Measurements from ENCODE around the gene PKNOX2.

PKNOX2 gene

DNA sequence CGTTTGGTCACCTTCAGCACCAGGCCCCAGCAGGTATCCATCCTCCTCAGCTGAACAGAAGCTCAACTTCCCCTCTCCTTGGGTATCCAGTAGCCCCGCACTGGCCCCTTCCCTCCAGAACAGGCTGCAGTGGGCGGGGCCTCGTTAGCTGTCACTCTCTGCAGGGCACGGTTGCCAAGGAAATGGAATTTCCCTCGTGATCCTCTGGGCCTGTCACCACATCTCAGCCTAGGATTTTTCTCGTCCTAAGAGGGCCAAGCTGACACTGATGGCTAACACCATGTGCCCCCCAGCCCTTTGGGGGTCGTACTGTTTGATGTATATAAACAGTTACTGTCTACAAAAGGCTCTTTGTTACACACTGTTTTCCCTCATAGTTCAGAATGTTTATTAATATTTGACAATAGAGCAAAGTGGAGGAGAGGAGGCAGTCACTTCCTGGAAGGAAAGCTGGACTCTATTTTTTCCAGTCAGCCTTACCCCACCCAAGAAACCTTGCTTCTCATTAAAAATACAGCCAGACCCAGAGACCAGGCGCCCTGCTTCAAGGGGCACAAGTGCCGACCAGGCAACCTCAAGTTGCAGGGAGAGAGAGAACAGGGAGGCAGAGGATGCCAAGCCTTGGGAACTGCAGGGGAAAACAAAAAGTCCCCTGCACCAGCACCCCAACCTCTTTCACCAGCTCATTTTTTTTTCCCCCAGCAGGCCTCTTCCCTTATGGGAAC lies 287.0 kb downstream of the PKNOX2 start:
- peak; percentile 36 for DNase-seq
- H3K27me3 Mint-ChIP-seq: no peaks in the 10 kb centered on the region
- no peak overlapping the region for H3K27ac Mint-ChIP-seq
- H3K9me3 Mint-ChIP-seq: no peaks in the 10 kb centered on the region
- H3K4me3 Mint-ChIP-seq: no peak overlapping the region
- H3K36me3 Mint-ChIP-seq (ENCODE audit: low read depth): no peaks in the 10 kb centered on the region
- H3K4me1 Mint-ChIP-seq (ENCODE audit: low read depth): peaks cover 10% of the 10 kb centered on the region

DNA sequence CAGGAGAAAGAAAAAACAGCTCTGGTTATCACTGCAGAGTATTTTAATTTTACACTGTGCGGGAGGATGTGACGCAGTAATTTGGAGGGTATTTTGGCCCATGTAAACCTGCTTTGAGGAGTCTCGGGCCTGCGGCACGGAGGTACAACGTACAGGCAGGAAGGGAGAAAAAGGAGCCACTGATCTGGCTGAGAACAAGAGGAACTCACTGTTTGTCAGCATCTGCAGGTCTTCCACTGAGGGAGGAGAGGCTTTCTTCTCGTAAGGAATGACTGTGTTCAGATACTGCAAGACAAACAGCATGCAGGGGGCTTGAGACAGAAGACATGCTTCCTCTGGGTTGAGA lies 287.5 kb downstream of the PKNOX2 start:
- no peaks in the 10 kb centered on the region for H3K27me3 Mint-ChIP-seq
- DNase-seq: no peak
- H3K4me1 Mint-ChIP-seq (ENCODE audit: low read depth): peaks cover 10% of the 10 kb centered on the region
- no peaks in the 10 kb centered on the region for H3K36me3 Mint-ChIP-seq (ENCODE audit: low read depth)
- no peak overlapping the region for H3K4me3 Mint-ChIP-seq
- no peaks in the 10 kb centered on the region for H3K9me3 Mint-ChIP-seq
- H3K27ac Mint-ChIP-seq: no peak overlapping the region

DNA sequence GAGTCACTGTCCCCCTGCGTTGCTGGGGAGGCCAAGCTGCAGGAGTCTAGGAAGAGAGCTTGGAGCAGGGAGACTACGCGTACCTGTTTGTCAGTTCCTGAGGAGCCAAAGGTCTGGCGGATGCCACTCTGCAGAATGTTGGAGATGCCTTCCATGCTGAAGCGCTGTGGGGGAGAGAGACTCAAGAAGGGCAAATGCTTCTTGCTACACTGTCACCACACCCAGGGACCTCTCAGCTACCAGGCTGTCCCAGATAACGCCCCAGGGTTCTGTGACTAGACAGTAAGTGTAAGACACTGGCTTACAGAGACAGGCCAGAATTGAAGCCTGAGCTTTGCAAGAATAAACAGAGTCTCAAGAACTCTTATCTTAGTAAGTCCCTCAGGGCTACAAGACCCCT lies 289.5 kb downstream of the PKNOX2 start:
- Mint-ChIP-seq H3K9me3 (no peaks in the 10 kb centered on the region), H3K27ac (no peak overlapping the region), H3K4me3 (no peak overlapping the region), H3K4me1 (ENCODE audit: low read depth) (peaks cover 10% of the 10 kb centered on the region), H3K27me3 (no peaks in the 10 kb centered on the region), H3K36me3 (ENCODE audit: low read depth) (no peaks in the 10 kb centered on the region)
- no peak for DNase-seq

DNA sequence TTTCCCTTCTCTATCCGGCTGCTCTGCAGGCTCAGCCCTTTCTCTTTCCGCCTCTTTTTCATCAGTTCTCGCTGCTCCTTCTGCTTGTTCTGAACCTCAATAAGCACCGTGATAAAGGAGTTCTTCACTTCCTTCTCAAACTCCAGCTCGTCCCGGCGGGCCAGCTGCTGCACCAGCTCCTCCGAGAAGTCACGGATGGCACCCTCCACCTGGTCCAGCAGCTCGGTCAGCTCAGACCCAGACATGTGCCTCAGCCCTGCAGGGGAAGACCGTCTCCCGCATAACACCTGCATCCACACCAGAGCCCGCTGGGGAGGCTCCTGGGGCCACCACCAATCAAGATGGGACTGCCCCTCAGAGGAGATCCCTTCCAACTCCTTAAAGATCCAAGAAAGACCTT lies 291.3 kb downstream of the PKNOX2 start:
- Mint-ChIP-seq H3K36me3 (ENCODE audit: low read depth) (no peaks in the 10 kb centered on the region), H3K4me1 (ENCODE audit: low read depth) (peaks cover 10% of the 10 kb centered on the region), H3K4me3 (no peak overlapping the region), H3K27me3 (no peaks in the 10 kb centered on the region), H3K9me3 (no peaks in the 10 kb centered on the region), H3K27ac (no peak overlapping the region)
- no peak for DNase-seq

DNA sequence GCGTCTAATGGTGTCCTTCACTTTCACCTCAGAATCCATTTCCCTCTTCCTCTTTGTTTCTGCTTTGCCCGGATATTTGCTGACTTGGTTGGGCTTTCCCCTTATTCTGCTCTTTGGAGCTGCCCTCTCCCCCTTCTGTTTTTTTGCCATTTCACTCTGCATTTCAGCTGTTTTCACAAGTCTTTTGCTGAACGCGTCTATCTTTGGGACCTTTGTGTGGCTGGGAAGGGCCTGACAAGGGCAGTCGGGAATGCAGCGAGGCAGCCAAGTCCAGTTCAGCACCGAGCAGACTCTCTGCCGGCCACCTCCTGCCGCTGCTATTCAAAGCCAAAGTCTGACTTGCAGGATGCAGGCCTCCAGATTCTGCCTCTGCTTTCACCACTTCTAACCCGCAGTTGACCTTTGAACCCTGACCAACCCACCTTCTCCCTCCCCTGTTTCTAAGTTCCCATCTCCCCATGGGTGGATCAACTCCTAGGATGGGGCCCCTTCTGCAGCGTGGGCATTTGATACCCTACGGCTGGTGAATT lies 293.3 kb downstream of the PKNOX2 start:
- no peaks in the 10 kb centered on the region for H3K36me3 Mint-ChIP-seq (ENCODE audit: low read depth)
- no peaks in the 10 kb centered on the region for H3K4me1 Mint-ChIP-seq (ENCODE audit: low read depth)
- no peak overlapping the region for H3K27ac Mint-ChIP-seq
- H3K27me3 Mint-ChIP-seq: no peaks in the 10 kb centered on the region
- no peak overlapping the region for H3K4me3 Mint-ChIP-seq
- no peak for DNase-seq
- H3K9me3 Mint-ChIP-seq: no peaks in the 10 kb centered on the region

DNA sequence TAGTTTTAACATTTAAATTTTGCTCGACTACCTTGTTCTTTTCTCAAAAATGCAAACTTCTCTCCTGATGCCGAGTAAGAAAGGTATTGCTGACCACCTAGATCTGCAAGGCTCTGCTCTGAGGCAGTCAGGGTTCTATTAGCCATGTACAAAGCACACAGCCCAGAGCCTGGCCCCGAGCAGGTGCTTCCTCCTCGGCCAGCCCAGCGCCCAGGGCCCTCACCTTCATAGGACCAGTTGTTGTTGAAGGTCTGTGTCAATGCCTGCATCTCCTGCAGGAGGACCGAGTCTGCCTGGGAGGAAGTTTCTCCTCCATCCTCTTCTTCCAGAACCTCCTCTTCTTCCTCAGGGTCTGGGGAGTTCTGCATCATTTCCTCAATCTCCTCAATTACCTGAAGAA lies 295.7 kb downstream of the PKNOX2 start:
- H3K27me3 Mint-ChIP-seq: peaks cover 13% of the 10 kb centered on the region
- no peaks in the 10 kb centered on the region for H3K36me3 Mint-ChIP-seq (ENCODE audit: low read depth)
- H3K9me3 Mint-ChIP-seq: no peaks in the 10 kb centered on the region
- H3K27ac Mint-ChIP-seq: no peak overlapping the region
- no peak overlapping the region for H3K4me3 Mint-ChIP-seq
- no peaks in the 10 kb centered on the region for H3K4me1 Mint-ChIP-seq (ENCODE audit: low read depth)
- DNase-seq: no peak

DNA sequence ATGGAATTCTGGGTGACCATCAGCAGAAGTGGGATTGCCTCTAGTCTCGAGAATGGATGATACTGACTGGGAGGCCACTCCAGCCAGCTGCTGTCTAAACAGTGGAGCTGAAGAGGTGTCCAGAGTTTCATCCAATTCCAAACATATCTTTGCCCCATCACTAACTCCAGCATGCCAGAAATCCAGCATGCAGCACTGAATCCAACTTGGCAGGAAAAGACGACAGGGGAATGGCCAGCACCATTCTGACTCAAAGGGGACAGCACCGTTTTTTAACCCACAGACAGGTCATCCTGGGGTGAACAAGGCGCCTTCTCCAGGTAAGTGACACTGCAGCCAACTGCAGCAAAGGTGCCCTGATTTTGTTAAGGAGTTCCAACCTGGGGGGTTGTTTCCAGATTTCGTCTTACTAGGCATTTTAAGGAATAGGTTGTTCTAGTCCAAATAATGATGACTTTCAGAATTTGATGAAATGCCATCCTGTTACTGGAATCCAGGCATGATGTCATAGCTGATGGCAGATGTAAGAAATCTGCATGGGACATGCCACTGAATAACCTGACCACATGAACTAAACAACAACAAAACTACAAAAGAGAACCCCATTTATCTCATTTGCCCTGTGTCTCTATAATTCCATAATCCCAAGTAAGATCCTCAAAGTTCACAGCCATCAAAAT lies 299.2 kb downstream of the PKNOX2 start:
- Mint-ChIP-seq H3K4me1 (ENCODE audit: low read depth) (no peaks in the 10 kb centered on the region), H3K27ac (no peak overlapping the region), H3K27me3 (peaks cover 16% of the 10 kb centered on the region), H3K36me3 (ENCODE audit: low read depth) (no peaks in the 10 kb centered on the region), H3K9me3 (no peaks in the 10 kb centered on the region), H3K4me3 (no peak overlapping the region)
- DNase-seq: no peak

DNA sequence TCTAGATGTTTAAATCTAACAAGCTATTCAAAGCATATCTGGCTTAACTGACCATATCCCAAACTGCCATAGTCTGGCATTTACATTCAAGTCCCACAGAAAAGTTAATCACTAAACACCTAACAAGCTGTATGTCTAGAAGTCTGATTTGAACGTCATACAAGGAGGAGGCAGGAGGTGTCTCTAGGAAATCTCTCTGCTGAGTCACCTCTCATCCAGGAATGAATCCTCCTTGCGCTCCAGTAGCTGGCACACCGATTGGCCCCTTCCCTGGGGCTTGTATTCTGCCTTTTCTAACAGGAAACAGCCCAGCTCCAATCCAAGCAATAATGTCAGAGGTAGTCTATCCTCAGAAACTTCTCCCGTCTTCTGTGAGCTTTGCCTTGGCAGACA lies 299.7 kb downstream of the PKNOX2 start:
- Mint-ChIP-seq H3K4me1 (ENCODE audit: low read depth) (no peaks in the 10 kb centered on the region), H3K36me3 (ENCODE audit: low read depth) (no peaks in the 10 kb centered on the region), H3K27ac (no peak overlapping the region), H3K4me3 (no peak overlapping the region), H3K9me3 (no peaks in the 10 kb centered on the region), H3K27me3 (peaks cover 16% of the 10 kb centered on the region)
- DNase-seq: no peak

DNA sequence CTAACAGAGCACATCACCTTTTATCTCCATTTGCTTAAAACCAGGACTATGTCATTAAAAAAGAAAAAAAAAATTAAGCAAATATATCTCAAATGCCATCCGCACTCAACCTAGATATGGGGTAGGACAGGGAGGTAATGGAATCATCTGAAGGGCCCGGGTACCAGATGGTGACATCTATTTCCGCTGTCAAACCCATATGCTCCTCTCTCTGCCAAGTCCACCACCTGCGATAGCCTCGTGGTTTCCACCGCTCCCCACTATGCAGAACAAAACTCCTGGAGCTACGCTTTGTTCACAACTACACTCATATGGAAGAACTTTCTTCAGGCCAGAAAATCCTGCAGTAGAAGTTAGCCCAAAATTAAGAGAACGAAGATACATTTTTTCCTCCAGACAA lies 300.1 kb downstream of the PKNOX2 start:
- no peak overlapping the region for H3K4me3 Mint-ChIP-seq
- no peaks in the 10 kb centered on the region for H3K9me3 Mint-ChIP-seq
- H3K27me3 Mint-ChIP-seq: peaks cover 16% of the 10 kb centered on the region
- no peaks in the 10 kb centered on the region for H3K36me3 Mint-ChIP-seq (ENCODE audit: low read depth)
- no peak overlapping the region for H3K27ac Mint-ChIP-seq
- no peaks in the 10 kb centered on the region for H3K4me1 Mint-ChIP-seq (ENCODE audit: low read depth)
- DNase-seq: no peak

DNA sequence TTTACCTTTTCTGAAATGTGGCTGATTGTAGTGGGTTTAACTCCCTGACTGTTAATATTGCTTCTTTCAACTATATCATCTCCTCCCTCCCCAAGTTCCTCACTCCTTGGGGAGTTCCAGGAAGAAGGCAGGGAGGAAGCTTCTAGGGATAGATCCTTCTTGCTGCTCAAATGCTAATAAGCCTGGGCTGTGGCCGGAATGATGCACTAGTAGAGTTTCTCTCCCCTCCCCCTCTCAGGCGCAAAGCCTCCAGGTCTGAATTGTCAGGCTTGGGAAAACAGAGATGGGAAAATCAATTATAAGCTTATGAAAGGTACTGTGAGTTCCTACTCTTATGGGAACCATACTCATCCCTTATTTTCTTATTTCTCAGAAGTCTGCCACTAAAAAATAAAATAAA lies 300.7 kb downstream of the PKNOX2 start:
- H3K4me1 Mint-ChIP-seq (ENCODE audit: low read depth): no peaks in the 10 kb centered on the region
- DNase-seq: no peak
- H3K4me3 Mint-ChIP-seq: no peak overlapping the region
- no peak overlapping the region for H3K27ac Mint-ChIP-seq
- H3K27me3 Mint-ChIP-seq: peaks cover 20% of the 10 kb centered on the region
- H3K36me3 Mint-ChIP-seq (ENCODE audit: low read depth): no peaks in the 10 kb centered on the region
- no peaks in the 10 kb centered on the region for H3K9me3 Mint-ChIP-seq

DNA sequence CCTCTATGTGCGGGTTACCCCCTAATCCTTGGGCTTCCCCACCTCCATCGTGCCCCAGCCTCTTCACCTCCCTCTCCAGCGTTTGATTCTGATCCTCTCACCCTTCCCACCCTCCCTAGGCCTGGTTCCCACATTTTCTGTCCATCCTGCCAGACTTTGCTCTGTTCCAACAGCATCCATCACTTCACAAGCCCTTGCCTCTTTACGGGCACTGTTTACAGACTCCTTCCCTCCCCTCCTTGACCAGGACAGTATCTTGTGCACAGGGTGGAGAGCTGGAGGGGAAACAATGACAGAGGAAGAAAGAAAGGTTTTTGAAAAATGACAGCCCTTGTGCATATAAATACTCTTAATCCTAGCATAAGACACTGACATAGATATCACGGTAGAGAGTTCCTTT lies 301.1 kb downstream of the PKNOX2 start:
- peaks cover 20% of the 10 kb centered on the region for H3K27me3 Mint-ChIP-seq
- DNase-seq: no peak
- H3K9me3 Mint-ChIP-seq: no peaks in the 10 kb centered on the region
- H3K4me1 Mint-ChIP-seq (ENCODE audit: low read depth): no peaks in the 10 kb centered on the region
- no peaks in the 10 kb centered on the region for H3K36me3 Mint-ChIP-seq (ENCODE audit: low read depth)
- no peak overlapping the region for H3K4me3 Mint-ChIP-seq
- no peak overlapping the region for H3K27ac Mint-ChIP-seq

DNA sequence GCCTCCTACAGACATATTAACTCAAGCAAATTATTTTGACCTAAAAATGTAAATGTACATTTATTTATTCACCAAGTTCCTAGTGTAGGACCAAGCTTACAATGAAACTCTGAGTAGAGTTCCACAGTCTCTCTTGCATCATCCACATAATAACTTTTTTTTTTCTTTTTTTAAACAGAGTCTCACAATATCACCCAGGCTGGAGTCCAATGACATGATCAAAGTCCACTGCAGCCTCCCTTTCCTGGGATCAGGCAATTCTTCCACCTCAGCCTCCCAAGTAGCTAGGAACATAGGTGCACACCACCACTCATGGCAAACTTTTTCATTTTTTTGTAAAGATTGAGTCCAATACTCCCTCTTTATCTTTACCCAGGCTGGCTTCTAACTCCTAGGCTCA lies 303.5 kb downstream of the PKNOX2 start:
- Mint-ChIP-seq H3K36me3 (ENCODE audit: low read depth) (no peaks in the 10 kb centered on the region), H3K4me1 (ENCODE audit: low read depth) (no peaks in the 10 kb centered on the region), H3K4me3 (no peak overlapping the region), H3K27me3 (peaks cover 20% of the 10 kb centered on the region), H3K27ac (no peak overlapping the region), H3K9me3 (no peaks in the 10 kb centered on the region)
- no peak for DNase-seq

DNA sequence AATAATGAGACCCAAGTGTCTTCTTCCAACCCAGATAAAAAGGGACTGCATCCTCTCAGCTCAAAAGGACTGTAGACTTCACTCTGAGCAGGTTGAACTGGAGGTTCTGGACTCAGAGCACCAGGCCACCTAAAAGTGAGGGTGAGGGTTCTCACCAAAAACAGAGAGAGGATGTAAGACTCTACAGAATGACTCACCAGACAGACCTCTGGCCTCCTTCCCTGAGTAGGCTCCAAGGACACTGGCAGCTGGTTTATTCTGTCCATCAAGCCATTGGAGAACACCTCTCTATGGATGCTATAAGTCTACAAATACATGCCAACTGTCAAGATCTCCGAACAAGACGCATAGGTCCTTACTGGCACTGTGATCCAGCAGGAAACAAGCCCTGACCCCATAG lies 304.3 kb downstream of the PKNOX2 start:
- Mint-ChIP-seq H3K27me3 (peaks cover 14% of the 10 kb centered on the region), H3K4me3 (no peak overlapping the region), H3K4me1 (ENCODE audit: low read depth) (no peaks in the 10 kb centered on the region), H3K27ac (no peak overlapping the region), H3K9me3 (no peaks in the 10 kb centered on the region), H3K36me3 (ENCODE audit: low read depth) (no peaks in the 10 kb centered on the region)
- no peak for DNase-seq

DNA sequence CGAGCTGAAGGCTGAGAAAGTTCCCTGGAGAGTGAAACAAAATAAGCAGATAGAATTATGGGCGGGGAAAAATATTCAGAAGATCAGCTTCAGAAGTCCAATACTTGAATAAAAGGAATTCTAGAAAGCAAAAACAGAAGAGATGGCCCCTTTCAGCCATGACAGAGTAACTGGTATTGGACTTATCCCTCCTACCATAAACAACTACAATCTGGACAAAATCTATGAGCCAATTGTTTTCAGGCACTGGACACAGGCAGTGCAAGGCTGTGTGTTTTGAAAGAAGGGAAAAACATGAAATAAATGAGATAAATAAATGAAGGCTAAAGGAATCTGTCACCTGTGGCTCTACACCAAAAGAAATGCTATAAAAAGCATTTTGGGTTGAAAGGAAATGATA lies 305.8 kb downstream of the PKNOX2 start:
- H3K36me3 Mint-ChIP-seq (ENCODE audit: low read depth): no peaks in the 10 kb centered on the region
- DNase-seq: no peak
- H3K4me3 Mint-ChIP-seq: no peak overlapping the region
- H3K27ac Mint-ChIP-seq: no peak overlapping the region
- no peaks in the 10 kb centered on the region for H3K9me3 Mint-ChIP-seq
- H3K4me1 Mint-ChIP-seq (ENCODE audit: low read depth): no peaks in the 10 kb centered on the region
- H3K27me3 Mint-ChIP-seq: peaks cover 7% of the 10 kb centered on the region

DNA sequence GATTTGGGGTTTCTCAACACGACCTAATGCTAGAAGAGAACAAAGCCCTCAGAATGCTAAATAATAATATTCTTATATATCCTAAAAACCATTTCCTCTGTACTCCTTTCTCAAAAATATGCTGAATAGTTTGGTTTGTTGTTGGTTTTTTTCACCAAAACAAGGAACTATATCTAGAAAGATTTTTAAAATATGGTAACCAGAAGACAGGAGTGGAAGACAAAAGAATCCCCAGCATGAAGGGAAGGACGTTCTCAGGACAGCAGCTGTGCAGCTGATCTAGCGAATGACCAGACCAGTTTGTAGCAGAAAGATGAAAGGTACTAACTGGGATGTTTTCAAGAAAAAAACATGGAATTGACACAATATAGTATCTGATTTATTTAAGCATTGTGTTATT lies 312.2 kb downstream of the PKNOX2 start:
- no peaks in the 10 kb centered on the region for H3K36me3 Mint-ChIP-seq (ENCODE audit: low read depth)
- H3K4me3 Mint-ChIP-seq: no peak overlapping the region
- DNase-seq: no peak
- no peak overlapping the region for H3K27ac Mint-ChIP-seq
- H3K4me1 Mint-ChIP-seq (ENCODE audit: low read depth): no peaks in the 10 kb centered on the region
- H3K9me3 Mint-ChIP-seq: no peaks in the 10 kb centered on the region
- H3K27me3 Mint-ChIP-seq: peaks cover 2% of the 10 kb centered on the region
